ENCODE data around the gene NAP1L5. TPM values are rescaled to one million over a fixed set of nuclear protein-coding genes. Genes with fewer than 3 reads are reported as not detected.
A peak's percentile ranks its signal among the peaks of the same experiment; 100 is the strongest.

Gene NAP1L5
- total RNA-seq, 1 donor from 2014 or later, result 3.5 TPM

DNA sequence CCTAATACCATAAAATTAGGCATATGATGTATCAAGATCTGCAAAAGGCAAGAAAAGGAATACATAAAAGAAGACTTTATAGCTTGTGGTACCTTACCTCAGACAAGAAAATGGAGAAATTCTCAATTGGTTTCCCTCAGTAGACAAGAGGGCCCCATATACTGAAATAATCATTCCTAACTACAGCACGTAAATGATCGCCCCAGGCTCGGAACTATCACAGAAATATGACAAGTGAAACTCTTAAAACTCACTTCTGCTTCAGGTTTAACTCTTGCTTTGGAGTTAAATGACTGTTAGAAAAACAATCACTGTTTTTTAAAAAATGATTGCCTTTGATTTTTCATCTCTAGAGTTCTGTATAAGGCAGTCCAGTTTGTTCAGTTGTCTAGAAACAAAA, 38.6 kb upstream of the NAP1L5 start:
- TF ChIP-seq, protein P1, sequence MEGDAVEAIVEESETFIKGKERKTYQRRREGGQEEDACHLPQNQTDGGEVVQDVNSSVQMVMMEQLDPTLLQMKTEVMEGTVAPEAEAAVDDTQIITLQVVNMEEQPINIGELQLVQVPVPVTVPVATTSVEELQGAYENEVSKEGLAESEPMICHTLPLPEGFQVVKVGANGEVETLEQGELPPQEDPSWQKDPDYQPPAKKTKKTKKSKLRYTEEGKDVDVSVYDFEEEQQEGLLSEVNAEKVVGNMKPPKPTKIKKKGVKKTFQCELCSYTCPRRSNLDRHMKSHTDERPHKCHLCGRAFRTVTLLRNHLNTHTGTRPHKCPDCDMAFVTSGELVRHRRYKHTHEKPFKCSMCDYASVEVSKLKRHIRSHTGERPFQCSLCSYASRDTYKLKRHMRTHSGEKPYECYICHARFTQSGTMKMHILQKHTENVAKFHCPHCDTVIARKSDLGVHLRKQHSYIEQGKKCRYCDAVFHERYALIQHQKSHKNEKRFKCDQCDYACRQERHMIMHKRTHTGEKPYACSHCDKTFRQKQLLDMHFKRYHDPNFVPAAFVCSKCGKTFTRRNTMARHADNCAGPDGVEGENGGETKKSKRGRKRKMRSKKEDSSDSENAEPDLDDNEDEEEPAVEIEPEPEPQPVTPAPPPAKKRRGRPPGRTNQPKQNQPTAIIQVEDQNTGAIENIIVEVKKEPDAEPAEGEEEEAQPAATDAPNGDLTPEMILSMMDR (IDR thresholded peaks at IDR 0.05; ENCODE audit: borderline replicate concordance), result no peak
- Histone ChIP-seq H3K36me3 (peaks cover 35% of the 10 kb centered on the region), H3K27ac (replicated peaks) (peak overlapping the region; percentile 44), H3K9me3 (replicated peaks) (no peaks in the 10 kb centered on the region), H3K4me3 (no peak overlapping the region), H3K27me3 (ENCODE audit: low read depth) (no peaks in the 10 kb centered on the region), H3K4me1 (peaks cover 31% of the 10 kb centered on the region)
- intact Hi-C loops (cut with micrococcal nuclease), result no loop called here
- no peak for DNase-seq

DNA sequence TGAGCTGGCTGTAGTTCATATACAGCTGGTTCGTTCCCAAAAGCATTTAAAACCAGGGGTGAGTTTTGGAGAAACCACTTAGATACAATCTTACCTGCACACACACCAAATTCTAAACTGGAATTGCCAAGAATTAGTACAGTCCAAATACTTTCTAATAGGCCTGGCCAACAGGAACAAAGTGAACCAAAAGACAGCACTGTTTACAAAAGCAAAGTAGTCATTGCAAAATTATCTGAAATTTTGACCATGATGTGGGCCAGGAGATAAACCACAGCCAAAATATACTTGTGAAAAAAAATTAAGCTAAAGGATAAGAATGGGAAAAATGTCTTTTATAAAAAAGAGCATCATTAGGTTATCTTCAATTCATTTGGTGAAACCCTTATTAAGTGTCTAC, 37.9 kb upstream of the NAP1L5 start:
- Histone ChIP-seq H3K36me3 (peaks cover 42% of the 10 kb centered on the region), H3K9me3 (replicated peaks) (no peaks in the 10 kb centered on the region), H3K27me3 (ENCODE audit: low read depth) (no peaks in the 10 kb centered on the region), H3K4me3 (no peak overlapping the region), H3K27ac (replicated peaks) (peak overlapping the region; percentile 44), H3K4me1 (peaks cover 31% of the 10 kb centered on the region)
- TF ChIP-seq, protein P1 (IDR thresholded peaks at IDR 0.05; ENCODE audit: borderline replicate concordance), result no peak
- intact Hi-C loops (cut with micrococcal nuclease), result no loop called here
- no peak for DNase-seq

DNA sequence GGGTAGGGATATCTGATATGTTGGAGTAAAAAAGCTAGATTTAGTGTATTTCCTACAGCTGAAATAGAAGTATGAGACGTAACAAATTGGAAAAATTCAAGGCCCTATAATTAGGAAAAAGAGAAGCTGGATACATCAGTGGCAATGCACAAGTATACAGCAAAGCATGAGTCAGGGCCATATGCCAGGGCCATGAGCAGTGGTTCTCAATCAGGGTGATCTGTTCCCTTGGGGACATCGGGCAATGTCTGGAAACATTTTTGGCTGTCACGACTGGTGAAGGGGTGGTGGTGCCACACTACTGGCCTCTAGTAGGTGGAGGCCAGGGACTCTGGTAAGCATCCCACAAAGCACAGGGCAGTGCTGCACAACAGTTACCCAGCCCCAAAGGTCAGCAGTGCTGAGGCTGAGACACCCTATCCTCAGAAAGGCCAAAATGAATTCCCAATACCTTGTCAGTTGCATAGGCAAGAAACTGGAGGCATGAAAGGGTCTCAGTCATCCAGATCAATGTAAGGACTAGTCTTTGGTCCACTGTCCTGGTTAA, 36.8 kb upstream of the NAP1L5 start:
- Histone ChIP-seq H3K36me3 (peaks cover 48% of the 10 kb centered on the region), H3K4me3 (no peak overlapping the region), H3K9me3 (replicated peaks) (no peaks in the 10 kb centered on the region), H3K27me3 (ENCODE audit: low read depth) (no peaks in the 10 kb centered on the region), H3K4me1 (peaks cover 32% of the 10 kb centered on the region), H3K27ac (replicated peaks) (peak overlapping the region; percentile 44)
- DNase-seq, result no peak
- intact Hi-C loops (cut with micrococcal nuclease), result no loop called here
- TF ChIP-seq, protein P1 (IDR thresholded peaks at IDR 0.05; ENCODE audit: borderline replicate concordance), result no peak

DNA sequence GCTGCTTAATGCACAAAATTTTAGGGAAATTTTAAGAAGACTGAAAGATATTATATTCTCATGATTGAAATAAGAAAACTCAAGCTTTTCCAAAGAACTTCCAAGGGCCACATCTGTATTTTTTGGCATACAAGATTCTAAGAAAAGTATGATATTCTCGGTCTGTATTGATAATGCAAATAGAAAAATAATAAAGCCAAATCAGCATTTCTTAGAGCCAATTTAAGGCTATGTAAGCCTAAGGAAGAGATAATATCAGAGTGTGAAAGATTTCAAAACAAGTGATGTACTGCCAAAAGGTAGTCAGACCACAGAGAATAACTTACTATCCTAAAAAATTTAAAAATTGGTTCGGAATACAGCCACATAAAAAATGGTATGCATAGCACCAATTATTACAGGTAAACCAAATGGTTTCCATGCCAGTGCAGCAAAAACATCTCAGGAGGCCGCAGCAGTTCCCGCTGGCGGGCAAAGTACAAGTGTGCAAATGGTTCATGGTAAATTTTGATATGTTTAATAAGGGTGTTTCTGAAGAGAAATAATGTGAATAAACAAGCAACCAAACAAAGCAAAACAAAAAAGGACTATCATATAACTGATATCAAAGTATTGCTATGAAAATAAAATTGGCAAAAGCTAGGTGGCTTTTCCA, 35.2 kb upstream of the NAP1L5 start:
- no peak overlapping the region for H3K4me3 ChIP-seq
- intact Hi-C loops (cut with micrococcal nuclease), result no loop called here
- peaks cover 47% of the 10 kb centered on the region for H3K36me3 ChIP-seq
- no peak overlapping the region for H3K27ac ChIP-seq (replicated peaks)
- DNase-seq, result no peak
- H3K4me1 ChIP-seq, result peaks cover 46% of the 10 kb centered on the region
- TF ChIP-seq, protein P1 (IDR thresholded peaks at IDR 0.05; ENCODE audit: borderline replicate concordance), result no peak
- H3K9me3 ChIP-seq (replicated peaks), result no peaks in the 10 kb centered on the region
- no peaks in the 10 kb centered on the region for H3K27me3 ChIP-seq (ENCODE audit: low read depth)

DNA sequence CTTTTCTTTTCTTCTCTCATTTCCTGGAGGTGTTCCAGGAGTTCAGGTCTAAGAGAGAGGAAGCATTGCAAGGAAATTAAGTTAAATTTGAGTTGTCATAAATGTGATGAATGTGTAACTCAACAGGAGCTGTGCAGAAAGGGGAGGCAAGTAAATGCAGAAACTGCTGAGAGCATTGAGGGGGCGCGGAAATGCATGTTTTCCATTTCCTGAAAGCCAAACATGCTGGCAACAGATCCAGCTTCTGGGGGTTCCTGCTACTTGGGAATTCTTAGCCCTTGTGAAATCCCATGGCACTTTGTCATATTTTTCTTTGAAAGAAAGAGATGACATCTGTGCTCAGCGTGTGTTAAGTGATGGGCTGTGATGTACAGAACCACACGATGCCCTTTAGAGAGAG, 33.8 kb upstream of the NAP1L5 start:
- Histone ChIP-seq H3K4me1 (peaks cover 40% of the 10 kb centered on the region), H3K27ac (replicated peaks) (no peak overlapping the region), H3K9me3 (replicated peaks) (no peaks in the 10 kb centered on the region), H3K4me3 (no peak overlapping the region), H3K27me3 (ENCODE audit: low read depth) (no peaks in the 10 kb centered on the region), H3K36me3 (peaks cover 55% of the 10 kb centered on the region)
- DNase-seq, result no peak
- intact Hi-C loops (cut with micrococcal nuclease), result no loop called here
- TF ChIP-seq, protein P1 (IDR thresholded peaks at IDR 0.05; ENCODE audit: borderline replicate concordance), result no peak

All from left ventricle myocardium inferior (tissue), 1 donor.